NCI-H2171 treated with DMSO at 0.1 percent for 48 hours (cell line): Measurements from ENCODE around the gene P2RY6.
A peak's percentile ranks its signal among the peaks of the same experiment; 100 is the strongest.

Experiments
- DNase-seq: peaks from one replicate; lab custom pipeline; 2025; lab: John Stamatoyannopoulos, UW

The P2RY6 gene

GRCh38 chr11:73236854-73237253, 35.3 kb upstream of the P2RY6 start:
- no peak for DNase-seq

- DNase-seq = no peak
These were observed 34.5 kb upstream of the P2RY6 start for GRCh38 chr11:73237471-73238290.

- no peak for DNase-seq
These were observed 33.0 kb upstream of the P2RY6 start for GRCh38 chr11:73239111-73239521.

GRCh38 chr11:73239571-73240189, 32.5 kb upstream of the P2RY6 start:
- no peak for DNase-seq

GRCh38 chr11:73240190-73240781, 31.9 kb upstream of the P2RY6 start:
- DNase-seq = no peak

- DNase-seq = no peak
These were observed 30.8 kb upstream of the P2RY6 start for GRCh38 chr11:73241300-73241699.

GRCh38 chr11:73242251-73243092, 29.7 kb upstream of the P2RY6 start:
- peak; percentile 55 for DNase-seq

GRCh38 chr11:73243093-73243485, 29.0 kb upstream of the P2RY6 start:
- no peak for DNase-seq

- no peak for DNase-seq
These were observed 27.4 kb upstream of the P2RY6 start for GRCh38 chr11:73244589-73245240.

- no peak for DNase-seq
These were observed 26.7 kb upstream of the P2RY6 start for GRCh38 chr11:73245461-73245860.

GRCh38 chr11:73246303-73246702, 25.8 kb upstream of the P2RY6 start:
- no peak for DNase-seq

- DNase-seq = no peak
These were observed 23.5 kb upstream of the P2RY6 start for GRCh38 chr11:73248526-73249185.

- DNase-seq = no peak
These were observed 22.8 kb upstream of the P2RY6 start for GRCh38 chr11:73249304-73249703.

GRCh38 chr11:73249853-73250783, 22.0 kb upstream of the P2RY6 start:
- DNase-seq = no peak

GRCh38 chr11:73252577-73253191, 19.5 kb upstream of the P2RY6 start:
- peak; percentile 61 for DNase-seq

GRCh38 chr11:73257342-73258103, 14.6 kb upstream of the P2RY6 start:
- DNase-seq = no peak

- DNase-seq = no peak
These were observed 13.8 kb upstream of the P2RY6 start for GRCh38 chr11:73258104-73259035.
